BLaER1 (cell line): ENCODE data around the gene HIVEP3.
A peak's percentile ranks its signal among the peaks of the same experiment; 100 is the strongest.

Experiments
- H3K27ac ChIP-seq: shearing (Covaris generic); formaldehyde crosslinking; 2 replicates; pipeline ENCODE4 v1.8.1; 2022
- H3K27me3 ChIP-seq: shearing (Covaris generic); formaldehyde crosslinking; 2 replicates; pipeline ENCODE4 v1.8.1; 2022
- H3K36me3 ChIP-seq: shearing (Covaris generic); formaldehyde crosslinking; 2 replicates; pipeline ENCODE4 v1.8.1; 2022
- H3K4me1 ChIP-seq: shearing (Covaris generic); formaldehyde crosslinking; 2 replicates; pipeline ENCODE4 v1.8.1; 2022
- H3K4me2 ChIP-seq: shearing (Covaris generic); formaldehyde crosslinking; 2 replicates; pipeline ENCODE4 v1.8.1; 2022
- H3K4me3 ChIP-seq: shearing (Covaris generic); formaldehyde crosslinking; 2 replicates; pipeline ENCODE4 v1.8.1; 2022
- H3K9ac ChIP-seq: shearing (Covaris generic); formaldehyde crosslinking; 2 replicates; pipeline ENCODE4 v1.8.1; 2022
- H3K9me3 ChIP-seq: shearing (Covaris generic); formaldehyde crosslinking; 2 replicates; pipeline ENCODE4 v1.8.1; 2022
- H4K20me1 ChIP-seq: shearing (Covaris generic); formaldehyde crosslinking; 2 replicates; pipeline ENCODE4 v1.8.1; 2022
- Cebpa-rat ChIP-seq: shearing (Covaris generic); IDR thresholded peaks from 2 replicates; pipeline ENCODE4 v1.8.1; 2022

Gene HIVEP3

DNA sequence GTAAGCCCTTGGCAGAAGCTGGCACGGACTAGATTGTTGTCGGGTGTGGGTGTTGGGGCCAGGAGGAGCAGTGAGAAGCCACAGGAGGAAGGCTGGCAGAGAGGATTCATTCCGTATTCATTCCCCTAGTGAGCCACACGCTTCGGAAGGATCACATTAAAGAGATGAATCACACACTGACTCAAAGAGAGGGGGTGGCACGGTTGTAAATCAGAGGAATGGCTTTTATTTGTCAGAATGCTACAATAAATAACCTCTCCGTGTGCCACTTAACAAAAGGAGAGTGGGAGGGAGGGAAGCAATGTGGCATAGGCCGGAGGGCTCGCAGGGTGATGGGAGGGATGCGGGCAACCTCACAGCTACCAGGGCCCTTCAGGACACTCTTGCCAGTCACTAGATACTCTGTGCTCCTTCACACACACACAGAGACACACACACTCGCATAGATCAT, 135.5 kb downstream of the HIVEP3 start:
- H3K9ac ChIP-seq = no peak overlapping the region

DNA sequence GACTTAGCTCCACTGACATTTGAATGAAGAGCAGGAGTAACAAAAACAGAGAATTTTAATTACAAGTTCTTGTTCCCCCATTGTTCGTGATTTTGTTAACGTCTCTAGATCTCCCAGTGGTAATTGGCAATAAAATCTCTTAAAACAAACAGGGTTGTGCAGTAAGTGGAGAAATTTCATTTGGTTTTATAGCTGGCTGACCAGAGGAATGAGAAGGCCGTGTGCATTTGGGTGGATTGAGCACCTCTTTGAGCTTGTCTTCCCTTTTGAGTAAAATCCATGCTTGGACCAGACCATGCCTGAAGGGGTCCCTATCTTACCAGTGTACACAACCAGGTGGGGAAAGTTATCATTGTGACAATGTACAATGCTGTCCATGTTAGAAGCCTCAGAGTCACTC, 137.8 kb downstream of the HIVEP3 start:
- H3K4me1 ChIP-seq = peaks cover 18% of the 10 kb centered on the region
- H3K4me2 ChIP-seq = no peak overlapping the region
- no peak overlapping the region for H3K9ac ChIP-seq
- H3K27me3 ChIP-seq = no peaks in the 10 kb centered on the region
- no peak overlapping the region for H3K27ac ChIP-seq
- H3K36me3 ChIP-seq = no peaks in the 10 kb centered on the region
- H4K20me1 ChIP-seq = no peaks in the 10 kb centered on the region
- no peaks in the 10 kb centered on the region for H3K9me3 ChIP-seq
- H3K4me3 ChIP-seq = no peak overlapping the region
- TF ChIP-seq Cebpa-rat = no peak

More for the DNA sequence above, 135.5 kb downstream of the HIVEP3 start:
- Histone ChIP-seq H3K4me3 (no peak overlapping the region), H3K4me1 (peaks cover 18% of the 10 kb centered on the region), H4K20me1 (no peaks in the 10 kb centered on the region), H3K27me3 (no peaks in the 10 kb centered on the region), H3K36me3 (no peaks in the 10 kb centered on the region), H3K9me3 (no peaks in the 10 kb centered on the region), H3K27ac (no peak overlapping the region), H3K4me2 (no peak overlapping the region)
- TF ChIP-seq Cebpa-rat = no peak

DNA sequence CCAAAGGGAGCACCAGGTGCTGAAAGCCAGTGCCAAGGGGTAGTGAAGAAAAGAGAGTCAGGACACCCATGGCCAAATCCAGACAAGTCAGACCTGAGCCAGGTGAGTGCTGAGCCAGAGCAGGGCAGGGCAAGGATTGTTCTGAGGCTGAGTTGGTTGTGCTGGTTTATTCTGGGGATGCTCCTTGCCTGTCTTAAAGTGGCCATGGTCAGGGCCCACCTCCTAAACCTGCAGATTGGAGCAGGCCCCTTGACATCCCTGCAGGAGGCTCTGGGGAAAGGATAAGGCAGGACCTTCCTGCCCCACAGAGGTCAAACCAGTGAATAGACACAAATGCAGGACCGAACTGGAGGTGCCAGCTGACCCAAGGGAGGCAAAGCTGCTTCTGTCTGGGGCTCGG, 138.4 kb downstream of the HIVEP3 start:
- no peak overlapping the region for H3K9ac ChIP-seq
- no peak for TF ChIP-seq Cebpa-rat
- H3K4me2 ChIP-seq = no peak overlapping the region
- no peaks in the 10 kb centered on the region for H3K27me3 ChIP-seq
- H3K4me1 ChIP-seq = peaks cover 18% of the 10 kb centered on the region
- H3K27ac ChIP-seq = no peak overlapping the region
- no peaks in the 10 kb centered on the region for H3K9me3 ChIP-seq
- no peaks in the 10 kb centered on the region for H3K36me3 ChIP-seq
- no peaks in the 10 kb centered on the region for H4K20me1 ChIP-seq
- H3K4me3 ChIP-seq = no peak overlapping the region

DNA sequence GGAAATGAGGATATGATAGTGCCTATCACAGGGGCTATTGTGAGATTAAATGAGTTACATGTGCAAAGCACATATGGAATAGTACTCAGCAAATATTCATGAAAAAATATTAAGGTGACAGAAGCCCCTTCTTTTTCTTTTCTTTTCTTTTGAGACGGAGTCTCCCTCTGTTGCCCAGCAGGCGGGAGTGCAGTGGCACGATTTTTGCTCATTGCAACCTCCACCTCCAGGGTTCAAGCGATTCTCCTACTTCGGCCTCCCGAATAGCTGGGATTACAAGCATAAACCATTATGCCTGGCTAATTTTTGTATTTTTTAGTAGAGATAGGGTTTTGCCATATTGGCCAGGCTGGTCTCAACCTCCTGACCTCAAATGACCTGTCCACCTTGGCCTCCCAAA, 139.4 kb downstream of the HIVEP3 start:
- Histone ChIP-seq H3K36me3 (no peaks in the 10 kb centered on the region), H3K27ac (no peak overlapping the region), H3K27me3 (no peaks in the 10 kb centered on the region), H3K4me3 (no peak overlapping the region), H4K20me1 (no peaks in the 10 kb centered on the region), H3K4me1 (peaks cover 10% of the 10 kb centered on the region), H3K9me3 (no peaks in the 10 kb centered on the region), H3K4me2 (no peak overlapping the region), H3K9ac (no peak overlapping the region)
- TF ChIP-seq Cebpa-rat = no peak

DNA sequence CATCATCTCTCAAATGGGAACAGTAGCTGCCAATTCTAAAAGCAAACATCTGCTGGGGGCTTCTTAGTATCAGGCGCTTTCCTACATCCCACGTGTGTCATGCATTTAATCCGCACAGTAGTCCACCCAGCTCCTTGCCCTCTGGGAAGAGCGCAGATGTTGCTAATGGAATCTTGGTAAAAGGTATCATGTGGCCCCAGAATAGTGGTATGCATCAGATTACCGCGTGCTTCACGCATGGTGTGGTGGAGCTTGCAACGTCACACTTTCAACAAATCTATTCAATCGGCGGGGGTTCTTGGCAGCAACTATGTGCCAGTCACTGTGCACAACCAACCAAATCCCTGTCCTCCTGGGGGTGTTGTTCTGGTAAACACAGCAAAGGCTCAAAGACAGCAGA, 141.0 kb downstream of the HIVEP3 start:
- no peak overlapping the region for H3K4me2 ChIP-seq

DNA sequence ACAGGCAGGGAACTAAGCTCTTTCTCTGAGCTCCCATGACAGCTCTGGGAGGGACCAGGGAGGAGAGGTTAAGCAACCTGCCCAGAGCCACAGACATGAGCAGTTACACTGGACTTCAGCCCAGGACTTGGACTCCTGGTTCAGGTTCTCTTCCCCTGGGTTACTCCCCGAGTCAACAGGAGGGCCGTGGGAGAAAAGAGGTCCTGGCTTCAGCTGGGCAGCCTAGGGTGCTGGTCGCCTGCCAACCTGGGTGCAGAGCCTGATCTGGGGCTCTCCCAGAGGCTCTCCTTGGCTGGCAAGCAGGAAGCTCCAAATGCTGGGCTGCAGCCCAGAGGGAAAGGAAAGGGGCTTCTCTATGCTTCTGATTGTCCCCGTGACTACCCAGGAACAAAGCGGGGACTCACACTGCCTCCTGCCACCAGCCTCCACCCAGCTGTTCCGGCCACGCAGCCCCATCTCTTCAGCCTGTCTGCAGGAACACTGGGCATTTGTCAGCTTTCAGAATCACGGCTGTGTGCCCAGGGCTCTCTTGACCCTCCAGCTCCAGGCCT, 141.8 kb downstream of the HIVEP3 start:
- Histone ChIP-seq H4K20me1 (no peaks in the 10 kb centered on the region), H3K9me3 (no peaks in the 10 kb centered on the region), H3K4me2 (no peak overlapping the region), H3K27ac (0 out of 2 replicates have a peak overlapping the region, but pooled peaks have one; percentile 18), H3K4me3 (no peak overlapping the region), H3K4me1 (peaks cover 17% of the 10 kb centered on the region), H3K9ac (no peak overlapping the region), H3K36me3 (no peaks in the 10 kb centered on the region), H3K27me3 (no peaks in the 10 kb centered on the region)
- no peak for TF ChIP-seq Cebpa-rat

More for the DNA sequence above, 141.0 kb downstream of the HIVEP3 start:
- Histone ChIP-seq H4K20me1 (no peaks in the 10 kb centered on the region), H3K4me1 (peaks cover 13% of the 10 kb centered on the region), H3K4me3 (no peak overlapping the region), H3K9me3 (no peaks in the 10 kb centered on the region), H3K27ac (no peak overlapping the region), H3K27me3 (no peaks in the 10 kb centered on the region), H3K36me3 (no peaks in the 10 kb centered on the region), H3K9ac (no peak overlapping the region)
- TF ChIP-seq Cebpa-rat = no peak

DNA sequence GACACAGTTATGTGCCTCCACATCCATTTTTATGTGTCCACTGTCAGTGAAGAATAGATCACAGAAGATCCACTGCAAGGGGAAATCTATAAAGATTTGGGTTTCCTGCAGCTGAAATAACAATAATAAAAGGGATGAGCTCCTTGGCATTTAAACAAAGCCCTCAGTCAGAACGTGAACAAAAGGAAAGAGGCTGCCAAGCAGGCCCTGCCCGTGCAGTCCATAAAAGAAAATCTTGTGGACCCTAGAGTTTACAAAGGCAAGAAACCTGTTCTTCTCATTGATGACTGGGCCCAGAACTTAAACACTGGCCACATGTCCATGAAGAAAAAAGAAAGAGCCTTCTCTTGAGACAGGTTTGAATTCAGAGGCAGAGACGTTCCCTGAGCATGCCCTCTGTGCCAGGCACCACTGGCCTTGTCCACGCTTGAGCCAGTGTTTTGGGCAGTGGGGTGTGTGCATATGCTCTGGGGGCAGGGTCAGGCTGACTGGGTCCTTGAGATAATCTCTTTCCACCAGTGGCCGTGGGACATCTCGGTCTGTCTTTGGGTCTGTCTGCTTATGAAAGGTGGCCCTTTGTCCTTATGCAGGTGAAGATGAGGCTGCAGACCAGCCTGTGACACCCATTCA, 142.7 kb downstream of the HIVEP3 start:
- H3K27ac ChIP-seq = no peak overlapping the region
- H3K9ac ChIP-seq = no peak overlapping the region
- no peak for TF ChIP-seq Cebpa-rat
- no peaks in the 10 kb centered on the region for H4K20me1 ChIP-seq
- no peak overlapping the region for H3K4me3 ChIP-seq
- H3K36me3 ChIP-seq = no peaks in the 10 kb centered on the region
- H3K27me3 ChIP-seq = no peaks in the 10 kb centered on the region
- peaks cover 21% of the 10 kb centered on the region for H3K4me1 ChIP-seq
- no peak overlapping the region for H3K4me2 ChIP-seq
- H3K9me3 ChIP-seq = no peaks in the 10 kb centered on the region

DNA sequence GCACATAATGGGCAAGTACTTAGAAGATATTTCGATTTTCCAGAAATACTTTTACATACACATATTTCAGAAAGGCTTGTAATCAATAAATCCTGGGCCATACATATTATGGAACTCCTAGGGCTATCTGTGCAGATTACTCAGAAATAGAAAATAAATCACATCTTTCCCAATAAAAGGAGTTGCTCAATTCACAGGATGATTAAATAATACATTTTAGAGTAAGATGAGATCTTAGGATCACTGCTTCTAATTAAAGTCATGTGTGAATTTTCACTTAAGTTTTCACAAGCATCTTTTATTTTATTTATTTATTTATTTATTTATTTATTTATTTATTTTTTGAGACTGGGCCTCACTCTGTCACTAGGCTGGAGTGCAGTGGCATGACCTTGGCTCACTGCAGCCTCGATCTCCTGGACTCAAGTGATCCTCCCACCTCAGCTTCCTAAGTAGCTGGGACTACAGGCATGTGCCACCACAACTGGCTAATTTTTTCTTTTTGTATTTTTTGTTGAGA, 144.2 kb downstream of the HIVEP3 start:
- no peaks in the 10 kb centered on the region for H4K20me1 ChIP-seq
- peaks cover 30% of the 10 kb centered on the region for H3K4me1 ChIP-seq
- no peaks in the 10 kb centered on the region for H3K9me3 ChIP-seq
- no peak overlapping the region for H3K4me3 ChIP-seq
- H3K27me3 ChIP-seq = no peaks in the 10 kb centered on the region
- no peaks in the 10 kb centered on the region for H3K36me3 ChIP-seq
- no peak overlapping the region for H3K4me2 ChIP-seq
- H3K9ac ChIP-seq = no peak overlapping the region
- TF ChIP-seq Cebpa-rat = no peak
- H3K27ac ChIP-seq = no peak overlapping the region

DNA sequence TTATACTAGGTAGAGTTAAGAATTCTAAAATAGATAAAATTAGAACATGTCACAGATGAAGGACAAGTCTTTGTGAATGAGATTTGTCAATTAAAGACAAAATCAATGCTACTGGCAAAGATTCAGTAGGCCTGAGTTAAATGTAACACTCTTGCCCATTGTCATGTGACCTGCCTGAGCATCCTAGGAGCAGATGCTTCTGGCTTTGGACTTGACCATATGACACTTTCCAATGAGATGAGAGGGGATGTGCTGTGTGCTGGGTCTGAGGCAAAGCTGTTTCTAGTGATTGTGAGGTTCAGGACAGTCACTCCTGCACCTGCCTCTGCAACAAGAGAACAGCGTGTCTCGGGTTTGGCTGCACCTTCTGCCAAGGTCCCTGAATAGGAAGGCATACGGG, 144.9 kb downstream of the HIVEP3 start:
- Histone ChIP-seq H3K27me3 (no peaks in the 10 kb centered on the region), H3K9me3 (no peaks in the 10 kb centered on the region), H3K4me3 (no peak overlapping the region), H3K27ac (no peak overlapping the region), H4K20me1 (no peaks in the 10 kb centered on the region), H3K4me1 (peaks cover 35% of the 10 kb centered on the region), H3K9ac (no peak overlapping the region), H3K4me2 (no peak overlapping the region), H3K36me3 (no peaks in the 10 kb centered on the region)
- no peak for TF ChIP-seq Cebpa-rat

DNA sequence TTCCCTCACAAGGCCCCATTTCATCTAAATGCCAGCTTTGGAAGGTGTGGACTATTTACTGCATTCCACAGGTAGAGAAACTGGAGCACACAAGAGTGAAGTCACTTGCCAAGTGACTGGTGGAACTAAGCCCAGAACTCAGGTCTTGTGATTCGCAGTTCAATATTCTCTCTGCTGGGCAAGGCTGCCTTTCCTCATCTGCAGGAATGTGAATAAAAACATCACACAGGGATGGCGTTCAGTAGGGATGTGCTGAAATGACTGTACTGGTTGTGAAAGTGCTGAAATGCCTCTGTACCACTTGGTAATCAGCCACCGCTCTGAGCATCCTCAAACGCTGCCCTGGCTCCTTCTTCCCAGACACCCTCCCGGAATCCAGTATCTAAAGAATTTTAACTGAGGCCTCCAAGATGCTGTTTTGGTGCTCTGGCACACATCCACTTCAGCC, 145.6 kb downstream of the HIVEP3 start:
- Histone ChIP-seq H3K9me3 (no peaks in the 10 kb centered on the region), H3K36me3 (no peaks in the 10 kb centered on the region), H3K4me2 (no peak overlapping the region), H3K9ac (no peak overlapping the region), H3K27me3 (no peaks in the 10 kb centered on the region), H3K4me1 (peaks cover 42% of the 10 kb centered on the region), H3K4me3 (no peak overlapping the region), H3K27ac (no peak overlapping the region), H4K20me1 (no peaks in the 10 kb centered on the region)
- no peak for TF ChIP-seq Cebpa-rat
